Muscle layer of duodenum (tissue), 2 donors: ENCODE measurements around the gene FAAP24.
"Not testable (repeated sequence)": the region's sequence is repeated elsewhere in the genome, so short reads cannot be mapped to it uniquely, and the experiment has no call there.

Experiments used
- H3K27ac ChIP-seq: one replicate; pipeline ENCODE4 v1.7.0; 2013; ENCODE audit warnings: mild to moderate bottlenecking, low read length
- H3K27me3 ChIP-seq: one replicate; pipeline ENCODE4 v1.7.0; 2013; ENCODE audit warnings: low read depth, mild to moderate bottlenecking, control low read depth, low read length
- H3K36me3 ChIP-seq, 2 donors: one replicate each; pipeline ENCODE4 v1.7.0; 2013; ENCODE audit warnings: low read length in 2 of 2, control low read depth in 1 of 2, mild to moderate bottlenecking in 1 of 2; ENCODE audit not compliant: insufficient read depth in 2 of 2, control insufficient read depth in 1 of 2
- H3K4me1 ChIP-seq, 2 donors: one replicate each; pipeline ENCODE4 v1.7.0; 2013; ENCODE audit warnings: low read length in 2 of 2, mild to moderate bottlenecking in 2 of 2, control low read depth in 1 of 2, moderate library complexity in 1 of 2; ENCODE audit not compliant: insufficient read depth in 2 of 2, control insufficient read depth in 1 of 2
- H3K4me3 ChIP-seq, 2 donors: one replicate each; pipeline ENCODE4 v1.7.0; 2013; ENCODE audit warnings: low read length in 2 of 2, low read depth in 1 of 2, mild to moderate bottlenecking in 1 of 2
- H3K9me3 ChIP-seq, 2 donors: one replicate each; pipeline ENCODE4 v1.7.0; 2013; ENCODE audit warnings: low read length in 2 of 2, control low read depth in 1 of 2, mild to moderate bottlenecking in 1 of 2; ENCODE audit not compliant: control insufficient read depth in 1 of 2
- donor health status: healthy.

The FAAP24 gene

GRCh38 chr19:32971715-32972540 lies at the start of gene FAAP24, which contains the start of gene CEP89:
Gene FAAP24, plus strand, starts transcription at chr19:32972242. Its CDS starts 955 bp downstream, at chr19:32973197.
Gene CEP89, minus strand, starts transcription at chr19:32971958. Its CDS starts 84 bp downstream, at chr19:32971874.
- H3K27me3 ChIP-seq = no peaks in the 10 kb centered on the region
- H3K4me1 ChIP-seq = peaks cover 4 to 27% of the 10 kb centered on the region in 2 donors
- H3K4me3 ChIP-seq = peak within 1 kb of the TSS; percentile 81 to 99
- H3K36me3 ChIP-seq = no peaks in the 10 kb centered on the region
- no peaks in the 10 kb centered on the region for H3K9me3 ChIP-seq
- peak within 1 kb of the TSS; percentile 79 for H3K27ac ChIP-seq

GRCh38 chr19:32924200-32924599 lies 47.8 kb upstream of the FAAP24 start:
- H3K36me3 ChIP-seq = peaks cover 30 to 43% of the 10 kb centered on the region in 2 donors
- no peaks in the 10 kb centered on the region for H3K4me1 ChIP-seq
- peaks cover 3 to 8% of the 10 kb centered on the region in 2 donors for H3K9me3 ChIP-seq
- H3K4me3 ChIP-seq = no peak overlapping the region
- no peaks in the 10 kb centered on the region for H3K27me3 ChIP-seq
- H3K27ac ChIP-seq = no peak overlapping the region

GRCh38 chr19:32928806-32929205 lies 43.2 kb upstream of the FAAP24 start:
- H3K4me3 ChIP-seq = no peak overlapping the region
- no peaks in the 10 kb centered on the region for H3K4me1 ChIP-seq
- H3K9me3 ChIP-seq = peaks cover 3 to 8% of the 10 kb centered on the region in 2 donors
- peaks cover 29 to 64% of the 10 kb centered on the region in 2 donors for H3K36me3 ChIP-seq
- no peak overlapping the region for H3K27ac ChIP-seq
- H3K27me3 ChIP-seq = no peaks in the 10 kb centered on the region

GRCh38 chr19:32930567-32930966 lies 41.5 kb upstream of the FAAP24 start:
- no peak overlapping the region for H3K4me3 ChIP-seq
- H3K9me3 ChIP-seq = peaks cover 3 to 8% of the 10 kb centered on the region in 2 donors
- H3K27me3 ChIP-seq = no peaks in the 10 kb centered on the region
- H3K36me3 ChIP-seq = peaks cover 29 to 70% of the 10 kb centered on the region in 2 donors
- H3K27ac ChIP-seq = no peak overlapping the region
- H3K4me1 ChIP-seq = no peaks in the 10 kb centered on the region

GRCh38 chr19:32933571-32933970 lies 38.5 kb upstream of the FAAP24 start:
- Histone ChIP-seq H3K4me3 (no peak overlapping the region), H3K9me3 (peaks cover 2% of the 10 kb centered on the region in 2 donors), H3K36me3 (peaks cover 22 to 85% of the 10 kb centered on the region in 2 donors), H3K27ac (no peak overlapping the region), H3K27me3 (no peaks in the 10 kb centered on the region), H3K4me1 (no peaks in the 10 kb centered on the region)

GRCh38 chr19:32935629-32936028 lies 36.4 kb upstream of the FAAP24 start:
- Histone ChIP-seq H3K4me3 (no peak overlapping the region), H3K36me3 (peaks cover 12 to 70% of the 10 kb centered on the region in 2 donors), H3K9me3 (no peaks in the 10 kb centered on the region), H3K27ac (no peak overlapping the region), H3K27me3 (no peaks in the 10 kb centered on the region), H3K4me1 (no peaks in the 10 kb centered on the region)

GRCh38 chr19:32936065-32936464 lies 36.0 kb upstream of the FAAP24 start:
- Histone ChIP-seq H3K9me3 (no peaks in the 10 kb centered on the region), H3K27me3 (no peaks in the 10 kb centered on the region), H3K4me3 (no peak overlapping the region), H3K27ac (no peak overlapping the region), H3K4me1 (no peaks in the 10 kb centered on the region), H3K36me3 (peaks cover 9 to 67% of the 10 kb centered on the region in 2 donors)

- H3K27ac ChIP-seq, H3K4me1 ChIP-seq, H3K27me3 ChIP-seq, H3K4me3 ChIP-seq, H3K9me3 ChIP-seq: not testable (repeated sequence)
- peaks cover 18 to 66% of the 10 kb centered on the region in 2 donors for H3K36me3 ChIP-seq
These were observed 30.8 kb upstream of the FAAP24 start for GRCh38 chr19:32941273-32941672.

- Histone ChIP-seq H3K4me1 (no peaks in the 10 kb centered on the region), H3K27ac (no peak overlapping the region), H3K4me3 (no peak overlapping the region), H3K9me3 (no peaks in the 10 kb centered on the region), H3K27me3 (no peaks in the 10 kb centered on the region), H3K36me3 (peaks cover 16 to 78% of the 10 kb centered on the region in 2 donors)
These were observed 26.8 kb upstream of the FAAP24 start for GRCh38 chr19:32945260-32945659.

GRCh38 chr19:32966750-32967149 lies 5.3 kb upstream of the FAAP24 start:
- Histone ChIP-seq H3K9me3 (no peaks in the 10 kb centered on the region), H3K27me3 (no peaks in the 10 kb centered on the region), H3K36me3 (peaks cover 4 to 26% of the 10 kb centered on the region in 2 donors), H3K4me1 (peaks cover 4 to 27% of the 10 kb centered on the region in 2 donors), H3K4me3 (no peak overlapping the region), H3K27ac (no peak overlapping the region)

- no peaks in the 10 kb centered on the region for H3K9me3 ChIP-seq
- peaks cover 0 to 13% of the 10 kb centered on the region in 2 donors for H3K36me3 ChIP-seq
- peaks cover 4 to 27% of the 10 kb centered on the region in 2 donors for H3K4me1 ChIP-seq
- no peaks in the 10 kb centered on the region for H3K27me3 ChIP-seq
- H3K4me3 ChIP-seq = no peak overlapping the region
- no peak overlapping the region for H3K27ac ChIP-seq
These were observed 2.5 kb upstream of the FAAP24 start for GRCh38 chr19:32969549-32969948.
